HG03469 (cell line): ENCODE data around the gene GAN.

ENCODE experiments used
- ATAC-seq: cut with Tn5 transposase; IDR thresholded peaks from one replicate; pipeline ENCODE4 v1.9.1; 2021; ENCODE audit warnings: mild to moderate bottlenecking, moderate library complexity, moderate number of reproducible peaks; ENCODE audit not compliant: unreplicated experiment

Gene GAN

GRCh38 chr16:81350306-81350615, 35.5 kb downstream of the GAN start:
- ATAC-seq: no peak

GRCh38 chr16:81353895-81354294, 39.1 kb downstream of the GAN start:
- ATAC-seq: no peak

- ATAC-seq: no peak
Observed at GRCh38 chr16:81357711-81358260, 43.0 kb downstream of the GAN start.

GRCh38 chr16:81358860-81359259, 44.1 kb downstream of the GAN start:
- ATAC-seq: no peak

GRCh38 chr16:81360135-81360534, 45.4 kb downstream of the GAN start:
- no peak for ATAC-seq

- ATAC-seq: no peak
Observed at GRCh38 chr16:81365731-81366130, 51.0 kb downstream of the GAN start.

- ATAC-seq: no peak
Observed at GRCh38 chr16:81366316-81366932, 51.7 kb downstream of the GAN start.

- no peak for ATAC-seq
Observed at GRCh38 chr16:81367821-81368220, 53.1 kb downstream of the GAN start.

- no peak for ATAC-seq
Observed at GRCh38 chr16:81369888-81370504, 55.2 kb downstream of the GAN start.

- ATAC-seq: no peak
Observed at GRCh38 chr16:81371106-81371505, 56.3 kb downstream of the GAN start.

GRCh38 chr16:81374550-81374949, 59.8 kb downstream of the GAN start:
- no peak for ATAC-seq

GRCh38 chr16:81376880-81377279, 62.1 kb downstream of the GAN start:
- ATAC-seq: no peak

GRCh38 chr16:81378049-81378448, 63.3 kb downstream of the GAN start:
- ATAC-seq: no peak

- no peak for ATAC-seq
Observed at GRCh38 chr16:81380932-81381331, 66.2 kb downstream of the GAN start.

GRCh38 chr16:81384006-81384405, 69.2 kb downstream of the GAN start:
- no peak for ATAC-seq

GRCh38 chr16:81385031-81385756, 70.4 kb downstream of the GAN start:
- no peak for ATAC-seq

- ATAC-seq: no peak
Observed at GRCh38 chr16:81388357-81388756, 73.6 kb downstream of the GAN start.

- no peak for ATAC-seq
Observed at GRCh38 chr16:81390840-81391239, 76.1 kb downstream of the GAN start.

GRCh38 chr16:81392011-81392410, 77.2 kb downstream of the GAN start:
- no peak for ATAC-seq

GRCh38 chr16:81394416-81394815, 79.7 kb downstream of the GAN start:
- no peak for ATAC-seq

- no peak for ATAC-seq
Observed at GRCh38 chr16:81394966-81395655, 80.3 kb downstream of the GAN start.
